DND-41 (cell line): ENCODE measurements around the gene TSC22D1.

ENCODE experiments used
- EZH2 ChIP-seq: IDR thresholded peaks from 3 replicates; pipeline ENCODE4 v1.6.1; 2012; ENCODE audit warnings: borderline replicate concordance, low read depth, mild to moderate bottlenecking, moderate library complexity, low read length, inconsistent platforms; ENCODE audit not compliant: severe bottlenecking
- TF ChIP-seq, protein P1 (sequence below): IDR thresholded peaks from 2 replicates; pipeline ENCODE4 v1.5.1; 2012; ENCODE audit warnings: borderline replicate concordance, low read length, moderate library complexity, mild to moderate bottlenecking; ENCODE audit not compliant: poor library complexity, severe bottlenecking; ENCODE audit errors: extremely low read depth

GRCh38 chr13:44383945-44384344 is 192.2 kb downstream of the TSC22D1 start:
- TF ChIP-seq, protein P1, sequence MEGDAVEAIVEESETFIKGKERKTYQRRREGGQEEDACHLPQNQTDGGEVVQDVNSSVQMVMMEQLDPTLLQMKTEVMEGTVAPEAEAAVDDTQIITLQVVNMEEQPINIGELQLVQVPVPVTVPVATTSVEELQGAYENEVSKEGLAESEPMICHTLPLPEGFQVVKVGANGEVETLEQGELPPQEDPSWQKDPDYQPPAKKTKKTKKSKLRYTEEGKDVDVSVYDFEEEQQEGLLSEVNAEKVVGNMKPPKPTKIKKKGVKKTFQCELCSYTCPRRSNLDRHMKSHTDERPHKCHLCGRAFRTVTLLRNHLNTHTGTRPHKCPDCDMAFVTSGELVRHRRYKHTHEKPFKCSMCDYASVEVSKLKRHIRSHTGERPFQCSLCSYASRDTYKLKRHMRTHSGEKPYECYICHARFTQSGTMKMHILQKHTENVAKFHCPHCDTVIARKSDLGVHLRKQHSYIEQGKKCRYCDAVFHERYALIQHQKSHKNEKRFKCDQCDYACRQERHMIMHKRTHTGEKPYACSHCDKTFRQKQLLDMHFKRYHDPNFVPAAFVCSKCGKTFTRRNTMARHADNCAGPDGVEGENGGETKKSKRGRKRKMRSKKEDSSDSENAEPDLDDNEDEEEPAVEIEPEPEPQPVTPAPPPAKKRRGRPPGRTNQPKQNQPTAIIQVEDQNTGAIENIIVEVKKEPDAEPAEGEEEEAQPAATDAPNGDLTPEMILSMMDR: no peak
- TF ChIP-seq EZH2: no peak
